H9 (cell line): ENCODE results near the gene CTNNA3. TPM values are rescaled to one million over a fixed set of nuclear protein-coding genes. Genes with fewer than 3 reads are reported as not detected.

Source experiments
- DNase-seq: peaks from one replicate; pipeline ENCODE4 v3.0.0-alpha.2; 2017
- H2AFZ ChIP-seq: one replicate; pipeline ENCODE4 v1.6.1; 2013; ENCODE audit warnings: mild to moderate bottlenecking, low read length, control low read depth, moderate library complexity
- H2AK5ac ChIP-seq: 2 replicates; pipeline ENCODE4 v1.6.1; 2013; ENCODE audit warnings: low read length, control low read depth, mixed read lengths; ENCODE audit not compliant: insufficient read length
- H2BK120ac ChIP-seq: one replicate; pipeline ENCODE4 v1.6.1; 2013; ENCODE audit warnings: low read depth, mild to moderate bottlenecking, low read length, control low read depth, inconsistent platforms; ENCODE audit not compliant: poor library complexity, severe bottlenecking
- H2BK12ac ChIP-seq: 2 replicates; pipeline ENCODE4 v1.6.1; 2013; ENCODE audit warnings: low read length, control low read depth, mixed read lengths, low read depth; ENCODE audit not compliant: insufficient read length
- H2BK15ac ChIP-seq: 2 replicates; pipeline ENCODE4 v1.6.1; 2013; ENCODE audit warnings: low read depth, low read length, control low read depth
- H2BK20ac ChIP-seq: one replicate; pipeline ENCODE4 v1.6.1; 2013; ENCODE audit warnings: low read depth, mild to moderate bottlenecking, low read length, control low read depth, inconsistent platforms; ENCODE audit not compliant: poor library complexity, severe bottlenecking
- H2BK5ac ChIP-seq: 2 replicates; pipeline ENCODE4 v1.6.1; 2013; ENCODE audit warnings: low read length, control low read depth, mixed read lengths; ENCODE audit not compliant: insufficient read length
- H3K14ac ChIP-seq: 2 replicates; pipeline ENCODE4 v1.6.1; 2013; ENCODE audit warnings: low read length, control low read depth; ENCODE audit not compliant: insufficient read depth
- H3K18ac ChIP-seq: 2 replicates; pipeline ENCODE4 v1.6.1; 2013; ENCODE audit warnings: low read depth, mild to moderate bottlenecking, mixed read lengths, low read length, control low read depth; ENCODE audit not compliant: insufficient read length
- H3K23ac ChIP-seq: 2 replicates; pipeline ENCODE4 v1.6.1; 2013; ENCODE audit warnings: low read length, control low read depth, mixed read lengths, low read depth; ENCODE audit not compliant: insufficient read length
- H3K23me2 ChIP-seq: 2 replicates; pipeline ENCODE4 v1.6.1; 2013; ENCODE audit warnings: low read depth, mild to moderate bottlenecking, mixed read lengths, low read length, control low read depth; ENCODE audit not compliant: insufficient read length, poor library complexity, severe bottlenecking
- H3K27ac ChIP-seq: 2 replicates; pipeline ENCODE4 v1.5.1; 2013; ENCODE audit warnings: low read length, control low read depth, mixed read lengths, low read depth; ENCODE audit not compliant: insufficient read length
- H3K27me3 ChIP-seq: 2 replicates; pipeline ENCODE4 v1.6.1; 2013; ENCODE audit warnings: low read length, control low read depth, inconsistent platforms; ENCODE audit not compliant: insufficient read depth
- H3K4ac ChIP-seq: 2 replicates; pipeline ENCODE4 v1.6.1; 2013; ENCODE audit warnings: low read depth, mild to moderate bottlenecking, control low read depth, inconsistent platforms, low read length, moderate library complexity
- H3K4me1 ChIP-seq: 2 replicates; pipeline ENCODE4 v1.6.1; 2013; ENCODE audit warnings: low read length, control low read depth, inconsistent platforms; ENCODE audit not compliant: insufficient read depth
- H3K4me2 ChIP-seq: 2 replicates; pipeline ENCODE4 v1.6.1; 2013; ENCODE audit warnings: low read length, control low read depth, mixed read lengths; ENCODE audit not compliant: insufficient read length, insufficient read depth
- H3K56ac ChIP-seq: 2 replicates; pipeline ENCODE4 v1.6.1; 2013; ENCODE audit warnings: low read depth, mild to moderate bottlenecking, mixed read lengths, low read length, control low read depth; ENCODE audit not compliant: insufficient read length
- H3K79me1 ChIP-seq: 2 replicates; pipeline ENCODE4 v1.6.1; 2013; ENCODE audit warnings: low read depth, mild to moderate bottlenecking, moderate library complexity, low read length, control low read depth, inconsistent platforms; ENCODE audit not compliant: insufficient read depth, poor library complexity, severe bottlenecking
- H3K79me2 ChIP-seq: 2 replicates; pipeline ENCODE4 v1.6.1; 2013; ENCODE audit warnings: low read length, control low read depth, inconsistent platforms; ENCODE audit not compliant: insufficient read depth
- H3K9ac ChIP-seq: 2 replicates; pipeline ENCODE4 v1.6.1; 2013; ENCODE audit warnings: low read length, control low read depth, mixed read lengths; ENCODE audit not compliant: insufficient read length; ENCODE audit errors: extremely low read depth
- H3K9me3 ChIP-seq: one replicate; pipeline ENCODE4 v1.6.1; 2013; ENCODE audit warnings: low read depth, low read length, inconsistent platforms; ENCODE audit not compliant: control insufficient read depth
- H3T11ph ChIP-seq: one replicate; pipeline ENCODE4 v1.6.1; 2013; ENCODE audit warnings: mild to moderate bottlenecking, low read length, control low read depth, inconsistent platforms
- H4K20me1 ChIP-seq: one replicate; pipeline ENCODE4 v1.6.1; 2013; ENCODE audit not compliant: control insufficient read depth, insufficient read length, insufficient read depth
- H4K5ac ChIP-seq: 2 replicates; pipeline ENCODE4 v1.6.1; 2013; ENCODE audit warnings: low read depth, mild to moderate bottlenecking, mixed read lengths, low read length, control low read depth; ENCODE audit not compliant: insufficient read length
- H4K8ac ChIP-seq: replicated peaks from 2 replicates; pipeline ENCODE4 v1.6.1; 2013; ENCODE audit warnings: low read length, control low read depth, mixed read lengths, low read depth; ENCODE audit not compliant: insufficient read length
- H4K91ac ChIP-seq: 2 replicates; pipeline ENCODE4 v1.6.1; 2013; ENCODE audit warnings: low read depth, mild to moderate bottlenecking, moderate library complexity, mixed read lengths, low read length, control low read depth; ENCODE audit not compliant: insufficient read length
- H3K27ac Mint-ChIP-seq, 3 experiments: 2 replicates in 2 of 3; 3 replicates in 1 of 3; pipeline ENCODE4 v1.8.0; 2020 to 2021; ENCODE audit warnings: mixed read lengths in 3 of 3, mild to moderate bottlenecking in 1 of 3, moderate library complexity in 1 of 3
- H3K27me3 Mint-ChIP-seq: 2 replicates; pipeline ENCODE4 v1.8.0; 2021; ENCODE audit warnings: low read depth, mild to moderate bottlenecking, moderate library complexity, mixed read lengths
- H3K36me3 Mint-ChIP-seq, 3 experiments: 2 replicates in 2 of 3; 3 replicates in 1 of 3; pipeline ENCODE4 v1.8.0; 2020 to 2021; ENCODE audit warnings: low read depth in 3 of 3, mixed read lengths in 3 of 3; ENCODE audit not compliant: insufficient read depth in 1 of 3
- H3K4me1 Mint-ChIP-seq, 2 experiments: 2 replicates each; pipeline ENCODE4 v1.8.0; 2020; ENCODE audit warnings: mixed read lengths in 2 of 2
- H3K4me3 Mint-ChIP-seq, 2 experiments: 2 replicates in 1 of 2; 3 replicates in 1 of 2; pipeline ENCODE4 v1.8.0; 2020 to 2021; ENCODE audit warnings: mild to moderate bottlenecking in 2 of 2, mixed read lengths in 2 of 2, moderate library complexity in 1 of 2
- H3K9me3 Mint-ChIP-seq, 2 experiments: 2 replicates in 1 of 2; 3 replicates in 1 of 2; pipeline ENCODE4 v1.8.0; 2020; ENCODE audit warnings: mild to moderate bottlenecking in 2 of 2, mixed read lengths in 2 of 2, moderate library complexity in 1 of 2
- WGBS: extraction: QIAGEN DNeasy Blood & Tissue Kit; methylation state at CpG from one replicate; pipeline ENCODE4 v1.1.7; 2013; ENCODE audit warnings: missing lambda C conversion rate, low lambda C conversion rate, mixed read lengths; ENCODE audit not compliant: insufficient read length; ENCODE audit errors: extremely low coverage; 5-methylcytosine and 5-hydroxymethylcytosine counted together
- total RNA-seq: library from RNA; stranded (reverse); gene quantifications from 2 replicates; pipeline ENCODE4 v1.2.1, GENCODE V29; 2021
- TF ChIP-seq, protein P1 (sequence below): fragments of 200-600 bp; sonication (generic); conservative IDR thresholded peaks from 3 replicates; pipeline ENCODE4 v1.8.0; 2021; ENCODE audit warnings: antibody characterized with exemption, mild to moderate bottlenecking

The CTNNA3 gene
- total RNA-seq, 1 experiment from 2014 or later: 3.3 TPM

- Histone ChIP-seq H3K9me3 (no peaks in the 10 kb centered on the region), H3K4me2 (no peak overlapping the region), H3K79me1 (no peaks in the 10 kb centered on the region), H3K79me2 (no peaks in the 10 kb centered on the region), H3K27me3 (no peaks in the 10 kb centered on the region), H3K4me1 (no peaks in the 10 kb centered on the region), H3K23ac (no peak overlapping the region), H4K5ac (no peak overlapping the region), H3K9ac (no peak overlapping the region), H3K27ac (no peak overlapping the region), H3K4ac (no peak overlapping the region), H2AK5ac (no peak overlapping the region), H4K20me1 (no peaks in the 10 kb centered on the region), H2BK120ac (no peak overlapping the region), H3K23me2 (no peaks in the 10 kb centered on the region), H2BK12ac (no peak overlapping the region), H2BK20ac (no peak overlapping the region), H3T11ph (no peak overlapping the region), H4K8ac (no peak overlapping the region), H3K14ac (no peak overlapping the region), H3K18ac (no peak overlapping the region), H4K91ac (no peak overlapping the region), H2BK5ac (no peak overlapping the region), H3K56ac (no peak overlapping the region), H2BK15ac (no peak overlapping the region), H2AFZ (no peak overlapping the region)
- TF ChIP-seq, protein P1, sequence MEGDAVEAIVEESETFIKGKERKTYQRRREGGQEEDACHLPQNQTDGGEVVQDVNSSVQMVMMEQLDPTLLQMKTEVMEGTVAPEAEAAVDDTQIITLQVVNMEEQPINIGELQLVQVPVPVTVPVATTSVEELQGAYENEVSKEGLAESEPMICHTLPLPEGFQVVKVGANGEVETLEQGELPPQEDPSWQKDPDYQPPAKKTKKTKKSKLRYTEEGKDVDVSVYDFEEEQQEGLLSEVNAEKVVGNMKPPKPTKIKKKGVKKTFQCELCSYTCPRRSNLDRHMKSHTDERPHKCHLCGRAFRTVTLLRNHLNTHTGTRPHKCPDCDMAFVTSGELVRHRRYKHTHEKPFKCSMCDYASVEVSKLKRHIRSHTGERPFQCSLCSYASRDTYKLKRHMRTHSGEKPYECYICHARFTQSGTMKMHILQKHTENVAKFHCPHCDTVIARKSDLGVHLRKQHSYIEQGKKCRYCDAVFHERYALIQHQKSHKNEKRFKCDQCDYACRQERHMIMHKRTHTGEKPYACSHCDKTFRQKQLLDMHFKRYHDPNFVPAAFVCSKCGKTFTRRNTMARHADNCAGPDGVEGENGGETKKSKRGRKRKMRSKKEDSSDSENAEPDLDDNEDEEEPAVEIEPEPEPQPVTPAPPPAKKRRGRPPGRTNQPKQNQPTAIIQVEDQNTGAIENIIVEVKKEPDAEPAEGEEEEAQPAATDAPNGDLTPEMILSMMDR: no peak
- Mint-ChIP-seq H3K36me3 (no peaks in the 10 kb centered on the region; a peak in 1 of 7 replicates), H3K4me3 (no peak overlapping the region), H3K4me1 (peaks cover under 1 to 1% of the 10 kb centered on the region in 2 experiments; a peak in 2 of 4 replicates), H3K27ac (no peak overlapping the region), H3K9me3 (no peaks in the 10 kb centered on the region), H3K27me3 (no peaks in the 10 kb centered on the region)
- DNase-seq: no peak
- WGBS: no CpG with 5 or more reads among the region's 1 CpG
Measured at GRCh38 chr10:65911151-65911835, 1784.7 kb downstream of the CTNNA3 start.
